ENCODE results near the gene RPS25. TPM values are rescaled to one million over a fixed set of nuclear protein-coding genes. Genes with fewer than 3 reads are reported as not detected.

RPS25 gene
- total RNA-seq, 2 donors from 2014 or later, result 1,289 to 1,299 TPM

GRCh38 chr11:119015054-119015611 lies 3.0 kb downstream of the RPS25 start:
- 81 to 82% methylated on average over 7 to 8 of the region's 8 CpGs for WGBS, 2 experiments (ENCODE audit: insufficient coverage in 1 of 2, insufficient read length in 1 of 2)
- peak; percentile 48 for DNase-seq
- peaks cover 6% of the 10 kb centered on the region for H3K4me1 ChIP-seq (ENCODE audit: control insufficient read depth, insufficient read depth, low read length)
- H3K4me3 ChIP-seq (ENCODE audit: low read length), result no peak overlapping the region
- H3K27ac Mint-ChIP-seq, result peak overlapping the region; percentile 15
- peaks cover 65% of the 10 kb centered on the region for H3K36me3 Mint-ChIP-seq (ENCODE audit: low read depth)
- no peaks in the 10 kb centered on the region for H3K9me3 Mint-ChIP-seq
- TF ChIP-seq, protein P1, sequence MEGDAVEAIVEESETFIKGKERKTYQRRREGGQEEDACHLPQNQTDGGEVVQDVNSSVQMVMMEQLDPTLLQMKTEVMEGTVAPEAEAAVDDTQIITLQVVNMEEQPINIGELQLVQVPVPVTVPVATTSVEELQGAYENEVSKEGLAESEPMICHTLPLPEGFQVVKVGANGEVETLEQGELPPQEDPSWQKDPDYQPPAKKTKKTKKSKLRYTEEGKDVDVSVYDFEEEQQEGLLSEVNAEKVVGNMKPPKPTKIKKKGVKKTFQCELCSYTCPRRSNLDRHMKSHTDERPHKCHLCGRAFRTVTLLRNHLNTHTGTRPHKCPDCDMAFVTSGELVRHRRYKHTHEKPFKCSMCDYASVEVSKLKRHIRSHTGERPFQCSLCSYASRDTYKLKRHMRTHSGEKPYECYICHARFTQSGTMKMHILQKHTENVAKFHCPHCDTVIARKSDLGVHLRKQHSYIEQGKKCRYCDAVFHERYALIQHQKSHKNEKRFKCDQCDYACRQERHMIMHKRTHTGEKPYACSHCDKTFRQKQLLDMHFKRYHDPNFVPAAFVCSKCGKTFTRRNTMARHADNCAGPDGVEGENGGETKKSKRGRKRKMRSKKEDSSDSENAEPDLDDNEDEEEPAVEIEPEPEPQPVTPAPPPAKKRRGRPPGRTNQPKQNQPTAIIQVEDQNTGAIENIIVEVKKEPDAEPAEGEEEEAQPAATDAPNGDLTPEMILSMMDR (conservative IDR thresholded peaks at IDR 0.05), result no peak
- H3K27ac ChIP-seq (ENCODE audit: low read depth, low read length), result no peak overlapping the region
- H3K4me3 Mint-ChIP-seq, result no peak overlapping the region
- peaks cover 10% of the 10 kb centered on the region for H3K4me1 Mint-ChIP-seq
- H3K9ac ChIP-seq (ENCODE audit: extremely low read depth, low read length, poor library complexity, severe bottlenecking), result no peak overlapping the region
- no peaks in the 10 kb centered on the region for H3K9me3 ChIP-seq (ENCODE audit: control insufficient read depth, low read length)
- H3K27me3 ChIP-seq (ENCODE audit: control insufficient read depth, insufficient read depth, low read length, poor library complexity, severe bottlenecking), result no peaks in the 10 kb centered on the region
- no peaks in the 10 kb centered on the region for H3K27me3 Mint-ChIP-seq (ENCODE audit: insufficient read depth)
- H3K36me3 ChIP-seq (ENCODE audit: control insufficient read depth, insufficient read depth, low read length), result peaks cover 73% of the 10 kb centered on the region

- Mint-ChIP-seq H3K4me3 (no peak overlapping the region), H3K27me3 (ENCODE audit: insufficient read depth) (no peaks in the 10 kb centered on the region), H3K4me1 (peaks cover 7% of the 10 kb centered on the region), H3K36me3 (ENCODE audit: low read depth) (peaks cover 65% of the 10 kb centered on the region), H3K27ac (peak overlapping the region; percentile 62), H3K9me3 (no peaks in the 10 kb centered on the region)
- Histone ChIP-seq H3K4me1 (ENCODE audit: control insufficient read depth, insufficient read depth, low read length) (peaks cover 2% of the 10 kb centered on the region), H3K9me3 (ENCODE audit: control insufficient read depth, low read length) (no peaks in the 10 kb centered on the region), H3K27ac (ENCODE audit: low read depth, low read length) (no peak overlapping the region), H3K4me3 (ENCODE audit: low read length) (no peak overlapping the region), H3K36me3 (ENCODE audit: control insufficient read depth, insufficient read depth, low read length) (peaks cover 77% of the 10 kb centered on the region), H3K9ac (ENCODE audit: extremely low read depth, low read length, poor library complexity, severe bottlenecking) (no peak overlapping the region), H3K27me3 (ENCODE audit: control insufficient read depth, insufficient read depth, low read length, poor library complexity, severe bottlenecking) (no peaks in the 10 kb centered on the region)
- 89 to 90% methylated on average over 14 to 17 of the region's 17 CpGs for WGBS, 2 experiments (ENCODE audit: insufficient coverage in 1 of 2, insufficient read length in 1 of 2)
- DNase-seq, result no peak
- TF ChIP-seq, protein P1 (conservative IDR thresholded peaks at IDR 0.05), result no peak
These were observed 3.8 kb downstream of the RPS25 start for GRCh38 chr11:119014209-119014924.

DNA sequence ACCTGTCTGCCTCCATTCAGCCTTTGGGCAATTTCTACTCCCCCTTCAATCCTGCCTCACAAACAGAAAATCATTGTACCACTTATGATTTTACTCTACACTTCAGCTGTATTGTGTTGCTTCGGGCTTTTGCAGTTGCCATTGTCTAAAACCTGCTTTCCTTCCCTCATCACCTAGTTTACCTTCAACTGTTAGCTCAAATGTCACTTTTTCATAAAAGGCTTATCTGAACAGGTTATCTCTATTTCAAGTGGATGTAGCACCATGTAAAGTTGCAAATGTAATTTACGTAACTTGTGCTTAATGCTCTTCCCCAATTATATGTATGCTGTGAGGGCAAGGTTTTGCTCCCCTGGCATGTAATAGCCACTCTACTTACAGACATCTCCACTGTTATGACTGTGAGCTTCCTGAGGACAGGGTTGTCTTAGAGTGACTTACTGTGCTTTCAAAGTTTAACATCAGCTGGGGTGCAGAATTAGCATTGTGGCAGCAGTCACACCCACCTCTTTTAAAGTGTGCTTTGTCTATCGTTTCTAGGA lies 5.4 kb downstream of the RPS25 start:
- H3K4me1 Mint-ChIP-seq, result peaks cover 7% of the 10 kb centered on the region
- TF ChIP-seq, protein P1 (conservative IDR thresholded peaks at IDR 0.05), result no peak
- Histone ChIP-seq H3K9me3 (ENCODE audit: control insufficient read depth, low read length) (no peaks in the 10 kb centered on the region), H3K4me1 (ENCODE audit: control insufficient read depth, insufficient read depth, low read length) (no peaks in the 10 kb centered on the region), H3K27ac (ENCODE audit: low read depth, low read length) (no peak overlapping the region), H3K27me3 (ENCODE audit: control insufficient read depth, insufficient read depth, low read length, poor library complexity, severe bottlenecking) (no peaks in the 10 kb centered on the region), H3K9ac (ENCODE audit: extremely low read depth, low read length, poor library complexity, severe bottlenecking) (no peak overlapping the region), H3K36me3 (ENCODE audit: control insufficient read depth, insufficient read depth, low read length) (peaks cover 86% of the 10 kb centered on the region), H3K4me3 (ENCODE audit: low read length) (no peak overlapping the region)
- no peak for DNase-seq
- peaks cover 71% of the 10 kb centered on the region for H3K36me3 Mint-ChIP-seq (ENCODE audit: low read depth)
- H3K4me3 Mint-ChIP-seq, result no peak overlapping the region
- H3K27me3 Mint-ChIP-seq (ENCODE audit: insufficient read depth), result no peaks in the 10 kb centered on the region
- no peak overlapping the region for H3K27ac Mint-ChIP-seq
- H3K9me3 Mint-ChIP-seq, result no peaks in the 10 kb centered on the region
- WGBS, 2 experiments (ENCODE audit: insufficient coverage in 1 of 2, insufficient read length in 1 of 2), result 99 to 100% methylated on average over 3 of the region's 3 CpGs
